HepG2 (cell line): ENCODE measurements around the gene SLCO4A1. TPM values are rescaled to one million over a fixed set of nuclear protein-coding genes. Genes with fewer than 3 reads are reported as not detected.

ENCODE experiments used
- GABPA ChIP-seq, 2 experiments: IDR thresholded peaks; 2 replicates each; pipeline ENCODE4 v1.6.1; 2011 to 2016; ENCODE audit warnings: low read depth in 2 of 2, low read length in 1 of 2, missing biosample characterization in 1 of 2, missing genetic modification characterization in 1 of 2
- HDAC1 ChIP-seq: sonication (generic); formaldehyde crosslinking; IDR thresholded peaks from 2 replicates; pipeline ENCODE4 v1.5.1; 2020; ENCODE audit warnings: mild to moderate bottlenecking, missing genetic modification reagents
- HMGA1 ChIP-seq: sonication (generic); formaldehyde crosslinking; conservative IDR thresholded peaks from 2 replicates; pipeline ENCODE4 v1.4.0; 2020; ENCODE audit warnings: missing genetic modification reagents
- MED1 ChIP-seq: sonication (generic); formaldehyde crosslinking; IDR thresholded peaks from 2 replicates; pipeline ENCODE4 v1.4.0; 2020; ENCODE audit warnings: missing genetic modification reagents
- NFRKB ChIP-seq: fragments of 450-650 bp; IDR thresholded peaks from 2 replicates; pipeline ENCODE4 v1.6.1; 2017
- RBFOX2 ChIP-seq: fragments of 200-400 bp; formaldehyde crosslinking; IDR thresholded peaks from 2 replicates; pipeline ENCODE4 v1.6.1; 2017; ENCODE audit warnings: low read depth, mild to moderate bottlenecking, low read length
- SCMH1 ChIP-seq: sonication (generic); formaldehyde crosslinking; IDR thresholded peaks from 2 replicates; pipeline ENCODE4 v1.9.0; 2021; ENCODE audit warnings: missing genetic modification reagents, mild to moderate bottlenecking, borderline replicate concordance
- ZBTB7A ChIP-seq: sonication (generic); formaldehyde crosslinking; IDR thresholded peaks from 2 replicates; pipeline ENCODE4 v1.8.0; 2022; ENCODE audit warnings: mild to moderate bottlenecking, missing genetic modification reagents
- ZC3H4 ChIP-seq: sonication (generic); formaldehyde crosslinking; IDR thresholded peaks from 2 replicates; pipeline ENCODE4 v1.4.0; 2020; ENCODE audit warnings: missing genetic modification reagents, borderline replicate concordance
- ZNF496 ChIP-seq: sonication (generic); formaldehyde crosslinking; IDR thresholded peaks from 2 replicates; pipeline ENCODE4 v1.8.1; 2023; ENCODE audit warnings: mild to moderate bottlenecking, moderate library complexity, missing genetic modification reagents; ENCODE audit not compliant: insufficient replicate concordance
- polyA plus RNA-seq, 8 experiments: library from polyadenylated mRNA; depleted of rRNA in 3 of 8; stranded (reverse) in 7 of 8; unstranded in 1 of 8; fragments of >200 nt; fragmentation: Illumina TruSeq in 4 of 8; extraction: Trizol in 4 of 8; gene quantifications; 2 replicates each; pipeline versions ENCODE4 v1.2.1 to v1.2.3, GENCODE V29; 2011 to 2016; ENCODE audit warnings: low read depth in 4 of 8, missing spikeins in 1 of 8, mixed read lengths in 1 of 8; ENCODE audit not compliant: insufficient read depth in 1 of 8
- total RNA-seq, 5 experiments: library from RNA; depleted of rRNA; stranded (reverse); fragments of >200 nt; fragmentation: Illumina TruSeq; extraction: Trizol; gene quantifications; 2 replicates each; pipeline ENCODE4 v1.2.3, GENCODE V29; 2016; ENCODE audit warnings: low read depth in 1 of 5
- TF ChIP-seq, protein P1 (sequence below): sonication (generic); formaldehyde crosslinking; IDR thresholded peaks from 2 replicates; pipeline ENCODE4 v1.5.0; 2020; ENCODE audit warnings: mild to moderate bottlenecking, missing genetic modification reagents, borderline replicate concordance
- TF ChIP-seq, protein P2 (sequence below): sonication (generic); formaldehyde crosslinking; IDR thresholded peaks from 2 replicates; pipeline ENCODE4 v1.4.0; 2020; ENCODE audit warnings: mild to moderate bottlenecking, missing genetic modification reagents
- TF ChIP-seq, protein P3 (sequence below): sonication (generic); formaldehyde crosslinking; IDR thresholded peaks from 2 replicates; pipeline ENCODE4 v1.4.0; 2020; ENCODE audit warnings: mild to moderate bottlenecking, low read depth, missing genetic modification reagents
- TF ChIP-seq, protein P4 (sequence below): sonication (generic); formaldehyde crosslinking; IDR thresholded peaks from 2 replicates; pipeline ENCODE4; 2020; ENCODE audit warnings: missing genetic modification reagents, mild to moderate bottlenecking, borderline replicate concordance

Gene SLCO4A1
- total and polyA plus RNA-seq, 2 of the 13 experiments (the other 11 are each of a cell fraction or from before 2014, with no cell fraction given), result 55.5 to 112 TPM

DNA sequence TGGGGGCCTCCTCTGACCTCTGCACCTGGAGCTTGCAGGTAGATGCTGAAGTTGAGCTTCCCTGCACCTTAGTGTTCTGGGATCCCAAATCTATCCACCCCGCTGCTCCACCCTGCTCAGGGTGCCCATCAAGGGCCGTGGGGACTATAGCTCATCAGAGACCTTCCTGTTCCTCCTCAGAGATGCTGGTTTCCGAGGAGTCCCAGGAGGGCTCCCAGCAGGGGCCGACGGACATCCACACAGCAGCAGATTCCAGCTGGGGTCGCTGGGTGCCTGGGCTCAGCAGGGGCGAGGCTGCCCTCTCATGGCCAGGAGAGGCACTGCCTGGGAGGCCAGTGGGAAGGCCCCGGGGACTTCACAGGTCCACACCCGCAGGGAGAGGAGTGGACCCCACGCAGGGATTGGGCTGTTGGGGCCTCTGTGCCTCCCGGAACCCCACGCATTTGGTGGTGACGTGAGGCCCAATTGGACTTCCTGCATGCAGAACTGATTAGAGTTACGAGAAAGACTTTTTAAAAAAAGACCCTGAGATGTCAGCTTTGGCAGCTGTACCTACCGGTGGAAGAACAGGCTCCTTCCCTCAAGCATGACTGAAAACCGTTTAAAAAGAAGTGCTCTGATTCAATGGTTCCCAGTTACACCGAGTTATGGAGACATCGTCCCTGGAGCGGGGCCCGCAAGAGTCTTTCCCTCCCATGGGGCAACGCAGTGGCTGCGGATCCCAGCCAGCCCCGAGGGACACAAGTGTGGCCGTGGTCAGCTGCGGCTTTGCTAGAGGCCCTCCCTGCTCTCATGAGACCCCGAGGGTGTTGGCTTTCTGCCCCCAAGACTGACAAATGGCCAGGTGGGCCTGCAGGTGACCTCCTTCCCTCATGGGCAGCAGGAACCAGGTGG, 25.3 kb upstream of the SLCO4A1 start (continued):
- TF ChIP-seq, protein P1, sequence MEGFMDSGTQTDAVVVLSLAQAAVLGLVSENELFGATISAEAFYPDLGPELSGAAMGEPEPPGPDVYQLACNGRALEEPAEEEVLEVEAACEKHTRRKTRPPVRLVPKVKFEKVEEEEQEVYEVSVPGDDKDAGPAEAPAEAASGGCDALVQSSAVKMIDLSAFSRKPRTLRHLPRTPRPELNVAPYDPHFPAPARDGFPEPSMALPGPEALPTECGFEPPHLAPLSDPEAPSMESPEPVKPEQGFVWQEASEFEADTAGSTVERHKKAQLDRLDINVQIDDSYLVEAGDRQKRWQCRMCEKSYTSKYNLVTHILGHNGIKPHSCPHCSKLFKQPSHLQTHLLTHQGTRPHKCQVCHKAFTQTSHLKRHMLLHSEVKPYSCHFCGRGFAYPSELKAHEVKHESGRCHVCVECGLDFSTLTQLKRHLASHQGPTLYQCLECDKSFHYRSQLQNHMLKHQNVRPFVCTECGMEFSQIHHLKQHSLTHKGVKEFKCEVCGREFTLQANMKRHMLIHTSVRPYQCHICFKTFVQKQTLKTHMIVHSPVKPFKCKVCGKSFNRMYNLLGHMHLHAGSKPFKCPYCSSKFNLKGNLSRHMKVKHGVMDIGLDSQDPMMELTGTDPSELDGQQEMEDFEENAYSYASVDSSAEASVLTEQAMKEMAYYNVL (CRISPR knock-in tag), result peak; percentile 56; the same call in 1 of the 2 replicates
- no peak for TF ChIP-seq GABPA (IDR thresholded peaks at IDR 0.05; ENCODE audit: low read depth, low read length)
- TF ChIP-seq GABPA (CRISPR knock-in tag; IDR thresholded peaks at IDR 0.05; ENCODE audit: low read depth), result no peak
- no peak for TF ChIP-seq SCMH1 (CRISPR knock-in tag)
- TF ChIP-seq ZBTB7A, result no peak
- TF ChIP-seq ZNF496 (CRISPR knock-in tag), result no peak
- TF ChIP-seq, protein P2, sequence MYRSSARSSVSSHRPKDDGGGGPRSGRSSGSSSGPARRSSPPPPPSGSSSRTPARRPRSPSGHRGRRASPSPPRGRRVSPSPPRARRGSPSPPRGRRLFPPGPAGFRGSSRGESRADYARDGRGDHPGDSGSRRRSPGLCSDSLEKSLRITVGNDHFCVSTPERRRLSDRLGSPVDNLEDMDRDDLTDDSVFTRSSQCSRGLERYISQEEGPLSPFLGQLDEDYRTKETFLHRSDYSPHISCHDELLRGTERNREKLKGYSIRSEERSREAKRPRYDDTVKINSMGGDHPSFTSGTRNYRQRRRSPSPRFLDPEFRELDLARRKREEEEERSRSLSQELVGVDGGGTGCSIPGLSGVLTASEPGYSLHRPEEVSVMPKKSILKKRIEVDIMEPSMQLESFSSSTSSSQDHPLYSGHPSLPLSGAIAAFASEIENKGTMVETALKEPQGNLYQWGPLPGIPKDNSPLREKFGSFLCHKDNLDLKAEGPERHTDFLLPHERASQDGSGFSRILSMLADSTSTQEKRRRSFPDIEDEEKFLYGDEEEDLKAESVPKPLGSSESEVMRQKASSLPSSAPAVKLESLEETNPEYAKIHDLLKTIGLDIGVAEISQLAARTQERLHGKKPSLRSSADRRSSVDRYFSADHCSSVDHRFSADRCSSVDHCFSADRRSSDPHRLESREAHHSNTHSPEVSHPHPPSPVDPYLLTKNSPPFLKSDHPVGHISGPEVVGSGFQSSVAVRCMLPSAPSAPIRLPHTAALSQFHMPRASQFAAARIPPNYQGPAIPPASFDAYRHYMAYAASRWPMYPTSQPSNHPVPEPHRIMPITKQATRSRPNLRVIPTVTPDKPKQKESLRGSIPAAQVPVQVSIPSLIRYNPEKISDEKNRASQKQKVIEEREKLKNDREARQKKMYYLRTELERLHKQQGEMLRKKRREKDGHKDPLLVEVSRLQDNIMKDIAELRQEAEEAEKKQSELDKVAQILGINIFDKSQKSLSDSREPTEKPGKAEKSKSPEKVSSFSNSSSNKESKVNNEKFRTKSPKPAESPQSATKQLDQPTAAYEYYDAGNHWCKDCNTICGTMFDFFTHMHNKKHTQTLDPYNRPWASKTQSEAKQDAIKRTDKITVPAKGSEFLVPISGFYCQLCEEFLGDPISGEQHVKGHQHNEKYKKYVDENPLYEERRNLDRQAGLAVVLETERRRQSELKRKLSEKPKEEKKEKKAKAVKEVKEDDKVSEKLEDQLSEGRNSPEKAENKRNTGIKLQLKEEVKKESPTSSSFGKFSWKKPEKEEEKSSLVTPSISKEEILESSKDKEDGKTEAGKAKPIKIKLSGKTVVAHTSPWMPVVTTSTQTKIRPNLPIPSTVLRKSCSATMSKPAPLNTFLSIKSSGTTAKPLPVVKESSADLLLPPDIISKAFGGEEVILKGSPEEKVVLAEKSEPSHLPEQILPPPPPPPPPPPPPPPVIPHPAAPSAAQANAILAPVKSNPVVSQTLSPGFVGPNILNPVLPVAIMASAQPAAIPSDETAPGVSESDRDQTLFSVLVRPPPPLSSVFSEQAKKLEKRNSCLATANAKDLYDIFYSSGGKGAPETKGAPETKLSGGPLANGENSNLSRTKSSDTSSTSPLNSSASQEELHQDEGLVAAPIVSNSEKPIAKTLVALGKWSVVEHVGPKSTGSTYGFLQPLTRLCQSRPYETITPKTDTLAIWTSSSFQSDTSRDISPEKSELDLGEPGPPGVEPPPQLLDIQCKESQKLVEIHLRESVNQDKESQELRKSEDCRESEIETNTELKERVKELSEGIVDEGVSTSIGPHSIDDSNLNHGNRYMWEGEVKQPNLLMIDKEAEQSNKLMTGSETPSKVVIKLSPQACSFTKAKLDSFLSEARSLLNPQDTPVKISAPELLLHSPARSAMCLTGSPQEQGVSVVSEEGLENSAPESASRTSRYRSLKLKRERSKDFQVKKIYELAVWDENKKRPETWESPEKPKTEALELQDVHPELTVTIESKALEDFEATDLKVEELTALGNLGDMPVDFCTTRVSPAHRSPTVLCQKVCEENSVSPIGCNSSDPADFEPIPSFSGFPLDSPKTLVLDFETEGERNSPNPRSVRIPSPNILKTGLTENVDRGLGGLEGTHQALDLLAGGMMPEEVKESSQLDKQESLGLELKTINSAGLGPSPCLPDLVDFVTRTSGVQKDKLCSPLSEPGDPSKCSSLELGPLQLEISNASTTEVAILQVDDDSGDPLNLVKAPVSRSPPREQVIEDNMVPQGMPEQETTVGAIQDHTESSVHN, result no peak
- no peak for TF ChIP-seq HMGA1 (CRISPR knock-in tag)
- no peak for TF ChIP-seq ZC3H4 (CRISPR knock-in tag)
- TF ChIP-seq, protein P3, sequence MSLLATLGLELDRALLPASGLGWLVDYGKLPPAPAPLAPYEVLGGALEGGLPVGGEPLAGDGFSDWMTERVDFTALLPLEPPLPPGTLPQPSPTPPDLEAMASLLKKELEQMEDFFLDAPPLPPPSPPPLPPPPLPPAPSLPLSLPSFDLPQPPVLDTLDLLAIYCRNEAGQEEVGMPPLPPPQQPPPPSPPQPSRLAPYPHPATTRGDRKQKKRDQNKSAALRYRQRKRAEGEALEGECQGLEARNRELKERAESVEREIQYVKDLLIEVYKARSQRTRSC (CRISPR knock-in tag), result no peak
- TF ChIP-seq, protein P4, sequence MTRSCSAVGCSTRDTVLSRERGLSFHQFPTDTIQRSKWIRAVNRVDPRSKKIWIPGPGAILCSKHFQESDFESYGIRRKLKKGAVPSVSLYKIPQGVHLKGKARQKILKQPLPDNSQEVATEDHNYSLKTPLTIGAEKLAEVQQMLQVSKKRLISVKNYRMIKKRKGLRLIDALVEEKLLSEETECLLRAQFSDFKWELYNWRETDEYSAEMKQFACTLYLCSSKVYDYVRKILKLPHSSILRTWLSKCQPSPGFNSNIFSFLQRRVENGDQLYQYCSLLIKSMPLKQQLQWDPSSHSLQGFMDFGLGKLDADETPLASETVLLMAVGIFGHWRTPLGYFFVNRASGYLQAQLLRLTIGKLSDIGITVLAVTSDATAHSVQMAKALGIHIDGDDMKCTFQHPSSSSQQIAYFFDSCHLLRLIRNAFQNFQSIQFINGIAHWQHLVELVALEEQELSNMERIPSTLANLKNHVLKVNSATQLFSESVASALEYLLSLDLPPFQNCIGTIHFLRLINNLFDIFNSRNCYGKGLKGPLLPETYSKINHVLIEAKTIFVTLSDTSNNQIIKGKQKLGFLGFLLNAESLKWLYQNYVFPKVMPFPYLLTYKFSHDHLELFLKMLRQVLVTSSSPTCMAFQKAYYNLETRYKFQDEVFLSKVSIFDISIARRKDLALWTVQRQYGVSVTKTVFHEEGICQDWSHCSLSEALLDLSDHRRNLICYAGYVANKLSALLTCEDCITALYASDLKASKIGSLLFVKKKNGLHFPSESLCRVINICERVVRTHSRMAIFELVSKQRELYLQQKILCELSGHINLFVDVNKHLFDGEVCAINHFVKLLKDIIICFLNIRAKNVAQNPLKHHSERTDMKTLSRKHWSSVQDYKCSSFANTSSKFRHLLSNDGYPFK (CRISPR knock-in tag), result peak; percentile 46; the same call in 1 of the 2 replicates
- peak; percentile 61; the same call in 1 of the 2 replicates for TF ChIP-seq HDAC1 (CRISPR knock-in tag)
- no peak for TF ChIP-seq NFRKB
- TF ChIP-seq RBFOX2, result no peak
- peak; percentile 45 for TF ChIP-seq MED1 (CRISPR knock-in tag)
